ENCODE measurements around the gene AAK1.

DNA sequence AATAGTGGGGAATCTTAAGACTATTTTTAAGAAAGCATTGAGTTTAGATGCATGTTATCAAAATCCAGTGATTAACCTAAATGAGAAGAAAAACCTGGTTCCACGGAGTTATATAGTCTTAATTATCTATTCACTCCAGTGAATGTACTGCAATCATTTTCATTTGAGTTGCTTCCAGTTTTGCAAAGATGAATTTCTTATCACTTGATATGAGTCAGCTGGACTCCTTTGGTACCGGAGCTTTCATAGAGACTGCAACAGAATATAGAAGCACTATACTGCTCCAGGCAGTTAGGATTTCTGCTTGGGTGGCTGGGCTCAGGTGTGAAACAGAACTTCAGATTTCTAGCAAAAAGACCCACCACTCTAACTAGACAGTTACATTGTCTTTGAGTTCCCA, 114.1 kb downstream of the AAK1 start:
- no peak for TF ChIP-seq CTCF (conservative IDR thresholded peaks at IDR 0.05; ENCODE audit: low read depth, low read length)
- TF ChIP-seq EZH2 (IDR thresholded peaks at IDR 0.05; ENCODE audit: borderline replicate concordance, low read depth, low read length, poor library complexity, severe bottlenecking), result no peak

Measured in A673 (cell line).